KG1 (cell line): Measurements from ENCODE around the gene APC.

Experiments used
- DNase-seq: peaks from one replicate; lab custom pipeline; 2025; lab: John Stamatoyannopoulos, UW

The APC gene

DNA sequence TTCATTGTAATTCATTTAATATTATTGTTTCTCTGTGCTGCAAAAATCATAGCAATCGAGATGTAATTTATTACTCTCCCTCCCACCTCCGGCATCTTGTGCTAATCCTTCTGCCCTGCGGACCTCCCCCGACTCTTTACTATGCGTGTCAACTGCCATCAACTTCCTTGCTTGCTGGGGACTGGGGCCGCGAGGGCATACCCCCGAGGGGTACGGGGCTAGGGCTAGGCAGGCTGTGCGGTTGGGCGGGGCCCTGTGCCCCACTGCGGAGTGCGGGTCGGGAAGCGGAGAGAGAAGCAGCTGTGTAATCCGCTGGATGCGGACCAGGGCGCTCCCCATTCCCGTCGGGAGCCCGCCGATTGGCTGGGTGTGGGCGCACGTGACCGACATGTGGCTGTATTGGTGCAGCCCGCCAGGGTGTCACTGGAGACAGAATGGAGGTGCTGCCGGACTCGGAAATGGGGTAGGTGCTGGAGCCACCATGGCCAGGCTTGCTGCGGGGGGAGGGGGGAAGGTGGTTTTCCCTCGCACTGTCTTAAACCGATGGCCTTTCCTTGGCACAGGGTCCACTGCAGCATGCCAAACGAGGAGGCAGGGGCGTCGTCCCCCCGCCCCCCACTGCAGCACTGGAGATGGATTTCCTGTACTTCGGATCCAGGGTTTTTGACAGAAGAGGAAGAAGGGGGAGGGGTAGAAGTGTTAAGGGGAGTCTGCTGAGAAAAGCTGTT, at the start of gene APC:
Gene APC, plus strand, starts transcription at position 423 of the 728 bp plus-strand sequence. CDS start 17,006 bp downstream, outside the sequence.
- peak; percentile 20 for DNase-seq

DNA sequence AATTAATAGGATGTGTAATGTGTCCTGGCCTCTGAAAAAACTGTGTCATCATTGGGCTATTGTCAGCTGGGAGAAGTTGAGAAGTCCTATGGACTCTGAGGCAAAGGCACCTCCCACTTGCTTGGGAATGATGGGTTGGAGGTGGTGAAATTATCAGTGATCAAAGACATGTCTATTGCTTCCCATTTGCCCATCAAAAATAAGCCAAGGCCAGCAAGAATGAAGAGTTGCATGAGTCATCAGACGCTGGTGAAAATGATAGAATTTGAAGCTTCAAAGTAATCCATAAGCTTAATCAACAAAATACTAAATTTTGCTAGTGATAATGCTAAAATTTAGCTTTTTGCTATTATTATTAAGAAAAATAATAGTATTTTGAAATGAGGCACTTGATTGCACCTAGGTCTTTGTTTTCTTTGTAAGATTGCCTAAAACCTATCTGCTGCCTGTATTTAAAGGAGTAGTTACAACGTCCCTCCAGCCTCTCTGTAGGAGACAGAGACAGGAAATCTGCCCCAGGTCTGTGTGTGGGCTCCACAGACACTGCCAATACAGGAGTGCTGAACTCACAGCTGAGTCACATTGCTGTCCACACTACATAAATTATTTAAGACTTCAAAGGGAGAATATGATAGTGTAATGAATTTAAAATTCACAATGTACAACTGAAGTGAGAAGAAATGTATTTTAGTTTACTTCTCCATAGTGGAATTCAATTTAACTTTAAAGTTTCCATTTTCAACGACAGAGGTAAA, 48.4 kb upstream of the APC start:
- no peak for DNase-seq

DNA sequence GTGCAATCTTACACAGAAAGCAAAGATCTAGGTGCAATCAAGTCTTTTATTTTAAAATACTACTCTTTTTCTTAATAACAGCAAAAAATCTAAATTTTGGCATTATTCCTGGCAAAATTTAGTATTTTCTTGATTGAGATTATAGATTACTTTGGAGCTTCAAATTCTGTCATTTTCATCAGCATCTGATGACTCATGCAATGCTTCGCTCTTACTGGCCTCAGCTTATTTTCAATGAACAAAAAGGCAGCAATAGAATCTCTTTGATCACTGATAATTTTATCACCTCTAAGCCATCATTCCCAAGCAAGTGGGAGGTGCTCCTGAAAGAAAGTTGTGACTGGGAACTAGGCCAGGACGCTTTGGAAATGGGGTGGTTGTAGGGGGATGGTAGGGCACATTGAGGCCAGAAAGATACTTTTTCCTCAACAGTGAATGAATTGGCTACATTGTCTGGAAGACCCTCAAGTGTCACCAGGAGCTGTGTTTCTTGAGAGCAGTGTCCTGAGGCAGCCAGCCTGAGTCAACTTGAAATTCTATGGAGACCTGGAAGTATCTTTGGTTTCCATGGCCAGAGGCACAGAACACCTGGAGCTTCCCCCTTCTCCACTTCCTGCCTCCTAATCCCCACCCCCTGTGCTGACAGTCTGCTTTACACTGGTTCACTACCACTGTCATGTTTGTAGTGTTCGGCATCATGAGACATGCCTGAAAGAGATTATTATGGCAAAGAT, 46.9 kb upstream of the APC start:
- no peak for DNase-seq

DNA sequence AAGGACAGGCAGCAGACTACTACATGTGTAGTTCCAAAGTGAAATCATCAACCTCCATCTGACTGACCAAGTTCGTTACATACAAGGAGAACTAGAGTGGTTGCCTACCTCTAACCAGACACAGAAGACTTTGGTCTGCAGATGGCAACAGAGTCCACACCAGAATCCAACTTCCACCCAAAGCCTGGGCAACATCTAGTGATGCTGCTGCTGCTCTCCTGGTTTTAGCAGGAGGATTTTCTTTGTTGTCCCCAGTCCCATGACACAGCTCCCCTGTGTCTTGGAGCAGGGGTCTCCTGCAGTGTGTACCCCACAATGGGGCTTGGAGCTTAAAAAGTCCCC, 46.4 kb upstream of the APC start:
- DNase-seq = no peak

DNA sequence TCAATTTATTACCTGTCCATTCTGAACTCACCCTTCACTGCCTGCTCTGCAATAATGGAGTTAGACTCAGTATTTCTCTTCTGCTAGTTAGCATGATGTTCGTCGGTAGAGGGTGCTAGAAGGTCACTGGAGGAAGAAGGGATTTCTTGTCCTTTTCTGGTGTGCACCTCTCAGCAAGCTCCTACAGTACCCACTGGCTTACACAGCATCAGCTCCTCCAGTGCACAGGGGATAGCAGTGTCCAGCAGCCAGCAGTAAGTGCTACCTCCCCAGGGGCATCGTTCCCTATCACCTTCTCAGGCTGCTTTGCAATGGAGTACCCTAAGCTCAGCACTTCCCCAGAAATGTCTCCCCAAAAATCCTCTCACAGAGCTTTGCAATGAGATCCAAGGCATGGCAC, 45.9 kb upstream of the APC start:
- no peak for DNase-seq

DNA sequence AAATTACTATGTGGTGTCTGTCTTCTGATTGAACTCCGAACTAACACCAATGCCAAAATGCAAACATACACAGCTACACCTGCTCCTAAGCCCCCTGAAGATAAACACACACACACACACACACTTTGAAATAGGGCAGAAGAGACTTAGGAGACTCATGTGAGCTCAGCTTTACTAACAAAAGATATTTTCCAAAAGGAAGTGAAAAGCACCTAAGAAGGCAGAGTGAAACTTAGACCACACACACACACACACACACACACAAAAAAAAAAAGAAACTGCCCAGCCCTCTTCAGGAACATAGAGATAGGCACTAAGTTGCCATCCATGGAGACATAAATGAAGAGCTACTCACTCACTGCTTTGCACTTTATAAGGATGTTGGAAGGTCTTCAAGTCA, 45.2 kb upstream of the APC start:
- DNase-seq = no peak

DNA sequence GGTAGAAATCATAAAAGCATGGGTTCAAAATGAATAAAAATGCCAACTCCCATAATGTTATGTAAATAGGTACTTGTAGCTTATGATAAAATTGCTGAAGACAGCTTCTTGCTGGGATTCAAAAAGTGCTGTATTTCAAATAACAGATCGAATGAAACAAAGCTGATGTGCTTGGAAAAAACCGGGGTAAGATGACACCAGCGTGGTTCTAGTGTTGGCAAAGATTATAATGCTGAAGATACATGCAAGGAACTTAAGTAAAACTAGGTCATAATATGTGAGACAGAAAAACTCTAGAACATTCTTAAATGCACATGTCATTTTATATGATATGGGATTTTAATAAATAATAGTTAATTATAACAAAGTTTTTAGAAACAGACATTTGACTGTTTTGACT, 44.4 kb upstream of the APC start:
- DNase-seq = no peak

DNA sequence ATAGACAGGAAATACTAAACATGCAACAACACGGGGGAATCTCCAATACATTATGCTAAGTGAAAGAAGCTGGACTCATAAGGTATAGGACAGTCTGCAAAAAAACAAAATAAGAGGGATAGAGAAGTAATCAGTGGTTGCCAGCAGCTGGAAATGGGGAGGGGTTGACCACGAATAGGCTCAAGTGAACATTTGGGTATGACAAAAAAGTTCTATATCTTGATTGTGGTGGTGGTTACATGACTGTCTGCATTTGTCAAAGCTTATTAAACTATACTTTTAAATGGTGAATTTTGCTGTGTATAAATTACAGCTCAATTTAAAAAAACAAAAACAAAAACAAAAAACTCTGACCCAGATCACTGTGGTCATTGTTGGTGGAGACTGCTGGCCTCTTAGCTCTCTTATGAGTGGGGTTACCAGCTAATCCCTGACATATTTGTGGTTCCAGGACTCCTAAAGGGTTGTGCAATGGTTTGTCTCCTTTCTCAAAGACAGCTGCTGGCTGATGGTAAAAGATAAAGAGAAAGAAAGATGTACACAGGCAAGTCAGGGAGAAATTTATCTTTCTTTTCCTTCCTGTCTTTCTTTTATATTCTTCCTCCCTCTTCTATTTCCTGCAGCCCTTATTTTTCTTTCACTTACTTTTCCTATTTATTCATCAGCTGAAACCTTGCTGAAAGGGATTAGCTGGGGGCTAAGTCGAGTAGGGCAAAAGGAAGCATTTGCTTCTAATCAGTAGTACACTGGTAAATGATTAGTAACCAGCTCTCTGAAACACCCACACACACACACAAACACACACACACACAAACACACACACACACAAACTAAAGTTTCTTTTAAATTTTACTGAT, 42.6 kb upstream of the APC start:
- DNase-seq = no peak

DNA sequence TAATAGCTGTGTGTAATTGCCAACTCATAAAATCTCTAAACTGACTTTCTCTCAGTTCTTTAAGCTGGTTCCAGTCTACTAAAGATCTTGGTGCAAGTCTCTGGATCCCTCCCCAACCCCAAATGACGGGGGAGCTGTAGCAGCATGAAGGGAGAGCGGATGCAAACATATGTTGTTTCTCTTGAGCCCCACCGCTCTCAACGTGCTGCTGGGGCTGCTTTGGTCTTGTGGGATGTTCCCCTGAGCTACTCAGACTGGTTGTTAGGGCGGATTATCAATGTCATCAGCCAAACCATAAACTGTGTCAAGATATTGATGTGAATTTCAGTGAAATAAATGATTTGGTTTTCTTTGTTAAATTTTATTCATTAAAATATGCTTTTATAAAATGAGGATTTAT, 40.9 kb upstream of the APC start:
- DNase-seq = no peak

DNA sequence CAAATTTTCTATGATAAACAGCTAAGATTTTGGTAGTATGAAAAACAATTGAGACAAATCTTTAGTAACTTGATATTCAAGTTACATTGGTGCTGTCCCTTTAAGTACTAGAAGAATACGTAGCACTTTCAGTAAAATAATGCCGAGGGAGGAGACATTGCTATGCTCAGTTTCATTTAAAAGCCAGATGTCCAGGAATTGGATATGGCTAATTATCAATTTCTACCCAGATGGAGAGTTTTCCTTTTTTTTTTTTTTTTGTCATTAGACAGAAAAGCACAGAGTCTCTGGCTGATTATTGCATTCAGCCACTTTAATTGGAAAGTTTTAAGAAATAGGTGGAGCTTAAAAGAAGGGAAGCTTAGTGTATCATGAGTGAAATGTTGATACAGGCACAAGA, 40.4 kb upstream of the APC start:
- no peak for DNase-seq

DNA sequence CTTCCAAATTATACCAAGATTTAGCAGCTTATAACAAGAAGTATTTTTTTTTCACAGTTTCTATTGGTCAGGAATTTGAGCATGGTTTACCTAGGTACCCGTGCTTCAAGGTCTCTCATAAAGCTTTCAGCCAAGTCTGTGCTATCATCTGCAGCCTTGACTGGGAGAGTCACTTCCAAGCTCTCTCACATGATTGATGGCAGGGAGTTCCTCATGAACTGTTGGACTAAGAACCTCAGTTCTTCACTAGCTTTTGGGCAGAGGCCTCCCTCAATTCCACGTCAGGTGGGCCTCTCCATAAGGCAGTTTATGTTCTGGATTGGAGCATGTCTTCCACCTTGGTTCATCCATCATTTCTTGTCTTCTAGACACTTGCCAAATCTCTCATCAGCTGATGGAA, 39.9 kb upstream of the APC start:
- DNase-seq = no peak

DNA sequence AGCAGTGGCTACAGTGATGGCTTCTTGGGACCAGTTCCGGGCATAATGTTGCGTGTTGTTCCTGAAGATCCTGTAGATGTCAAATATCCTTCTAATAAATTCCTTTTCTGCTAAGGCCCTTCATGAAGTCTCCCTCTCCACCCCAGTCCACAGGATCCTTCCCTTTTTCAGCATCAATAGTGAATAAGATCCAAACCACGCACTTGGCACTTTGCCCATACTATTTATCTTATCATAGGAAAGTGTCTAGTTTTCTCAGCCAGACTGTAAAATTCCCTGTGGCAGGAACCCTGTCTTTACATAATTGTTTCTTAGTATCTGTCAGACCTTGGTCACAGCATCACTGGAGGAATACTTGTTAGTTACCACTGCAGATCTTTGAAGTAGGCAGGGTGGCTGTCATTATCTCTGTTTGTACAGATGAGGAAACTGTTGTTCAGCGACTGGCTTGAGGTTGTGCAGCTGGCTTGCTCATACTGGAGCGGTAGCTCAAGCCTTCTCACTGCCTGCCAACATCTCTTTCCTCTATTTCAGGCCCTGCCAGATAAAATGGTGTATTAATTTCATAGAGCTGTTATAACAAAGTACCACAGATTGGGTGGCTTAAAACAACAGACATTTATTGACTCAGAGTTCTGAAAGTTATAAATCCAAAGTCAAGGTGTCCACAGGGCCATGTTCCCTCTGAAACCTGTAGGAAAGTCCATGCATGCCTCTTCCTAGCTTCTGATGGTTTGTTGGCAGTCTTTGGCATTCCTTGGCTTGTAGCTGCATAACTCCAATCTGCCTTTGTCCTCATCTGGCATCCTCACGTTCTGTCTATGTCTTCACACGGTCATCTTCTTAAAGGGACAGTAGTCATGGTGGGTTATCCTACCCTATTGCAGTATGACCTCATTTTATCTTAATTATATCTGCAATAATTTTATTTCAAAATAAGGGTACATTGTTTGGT, 33.5 kb upstream of the APC start:
- no peak for DNase-seq

DNA sequence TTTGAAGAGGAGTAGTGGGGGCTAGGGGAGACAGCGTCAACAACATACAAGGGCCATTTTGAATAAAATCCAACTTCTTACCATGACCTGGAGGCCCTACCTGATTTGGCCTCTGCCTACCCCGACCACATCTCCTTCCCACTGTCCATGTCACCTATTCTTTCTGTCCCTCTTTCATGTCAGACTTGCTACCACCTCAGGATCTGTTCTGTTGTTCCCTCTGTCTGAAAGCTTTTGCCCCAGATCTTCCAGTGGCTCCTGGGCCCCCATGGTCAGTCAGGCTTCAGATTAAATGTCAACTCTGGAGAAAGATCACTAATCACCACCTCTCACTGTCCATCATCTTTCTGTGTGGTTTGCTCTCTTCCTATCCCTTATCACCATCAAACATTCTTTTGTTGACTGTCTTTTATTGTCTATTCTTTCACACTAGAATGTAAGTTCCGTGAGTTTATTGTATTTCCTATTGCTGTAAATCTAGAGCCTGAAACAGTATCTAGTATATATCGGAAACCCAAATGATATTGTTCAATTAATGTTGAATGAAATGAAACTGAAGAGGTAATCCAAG, 31.2 kb upstream of the APC start:
- DNase-seq = no peak

DNA sequence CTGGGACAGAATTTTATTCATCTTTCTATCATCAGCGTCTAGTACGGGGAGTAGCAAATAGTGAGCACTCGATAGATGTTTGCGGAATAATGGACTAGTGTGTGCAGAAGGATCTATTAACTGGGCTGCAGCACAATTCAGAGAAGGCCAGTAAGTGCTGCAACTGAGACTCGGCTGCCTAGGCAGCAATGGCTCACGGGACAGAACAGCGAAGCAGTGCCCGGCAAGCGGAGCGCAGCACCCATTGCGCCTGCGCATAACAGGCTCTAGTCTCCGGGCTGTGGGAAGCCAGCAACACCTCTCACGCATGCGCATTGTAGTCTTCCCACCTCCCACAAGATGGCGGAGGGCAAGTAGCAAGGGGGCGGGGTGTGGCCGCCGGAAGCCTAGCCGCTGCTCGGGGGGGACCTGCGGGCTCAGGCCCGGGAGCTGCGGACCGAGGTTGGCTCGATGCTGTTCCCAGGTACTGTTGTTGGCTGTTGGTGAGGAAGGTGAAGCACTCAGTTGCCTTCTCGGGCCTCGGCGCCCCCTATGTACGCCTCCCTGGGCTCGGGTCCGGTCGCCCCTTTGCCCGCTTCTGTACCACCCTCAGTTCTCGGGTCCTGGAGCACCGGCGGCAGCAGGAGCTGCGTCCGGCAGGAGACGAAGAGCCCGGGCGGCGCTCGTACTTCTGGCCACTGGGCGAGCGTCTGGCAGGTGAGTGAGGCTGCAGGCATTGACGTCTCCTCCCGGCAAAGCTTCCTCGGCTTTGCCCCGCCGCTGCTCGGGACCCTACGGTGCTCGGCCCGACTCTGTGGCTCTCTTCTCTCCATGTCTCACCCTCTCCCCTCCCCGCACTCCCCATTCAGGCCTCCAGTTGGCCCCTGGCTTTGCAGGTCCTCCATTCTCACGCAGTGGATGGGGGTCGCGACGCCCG, 30.2 kb upstream of the APC start:
- DNase-seq = peak; percentile 65

DNA sequence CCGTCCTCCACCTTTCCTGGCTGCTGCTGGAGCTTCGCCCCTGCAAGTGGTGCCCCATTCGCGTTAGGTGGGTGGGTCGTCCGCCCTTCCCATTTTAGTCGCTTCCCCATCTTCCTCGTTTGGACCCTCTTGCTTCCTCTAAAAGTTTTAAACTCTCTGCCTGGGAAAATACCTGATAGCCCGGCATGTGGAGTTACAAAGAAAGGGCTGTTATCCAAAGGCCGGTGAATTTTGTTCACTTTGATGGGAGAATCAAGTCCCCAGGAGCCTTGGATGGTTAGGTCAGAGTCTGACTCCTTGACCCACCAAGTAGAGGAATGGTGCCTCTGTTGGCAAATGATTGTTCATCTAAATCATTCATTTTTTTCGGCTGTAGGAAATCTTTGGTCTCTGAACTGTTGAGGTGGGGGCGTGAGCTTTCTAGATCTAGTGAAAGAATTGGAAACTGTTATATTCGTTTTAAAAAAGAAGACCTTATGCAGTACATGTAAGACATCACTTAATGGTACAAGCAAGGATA, 29.5 kb upstream of the APC start:
- no peak for DNase-seq

DNA sequence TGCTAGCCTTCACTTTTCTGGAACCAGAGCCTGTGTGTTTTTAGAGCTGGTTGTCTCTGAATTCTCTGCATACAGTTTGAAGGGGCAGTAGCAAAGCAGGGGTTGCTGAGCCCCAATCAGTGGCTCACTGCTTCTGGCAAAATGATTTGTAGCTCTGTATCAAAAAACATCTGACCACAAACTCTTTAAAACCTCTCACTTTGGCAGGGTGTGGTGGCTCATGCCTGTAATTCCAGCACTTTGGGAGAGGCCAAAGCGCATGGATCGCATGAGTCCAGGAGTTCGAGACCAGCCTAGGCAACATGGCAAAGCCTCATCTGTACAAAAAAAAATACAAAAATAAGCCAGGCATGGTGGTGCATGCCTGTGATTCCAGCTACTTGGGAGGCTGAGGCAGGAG, 28.3 kb upstream of the APC start:
- no peak for DNase-seq

DNA sequence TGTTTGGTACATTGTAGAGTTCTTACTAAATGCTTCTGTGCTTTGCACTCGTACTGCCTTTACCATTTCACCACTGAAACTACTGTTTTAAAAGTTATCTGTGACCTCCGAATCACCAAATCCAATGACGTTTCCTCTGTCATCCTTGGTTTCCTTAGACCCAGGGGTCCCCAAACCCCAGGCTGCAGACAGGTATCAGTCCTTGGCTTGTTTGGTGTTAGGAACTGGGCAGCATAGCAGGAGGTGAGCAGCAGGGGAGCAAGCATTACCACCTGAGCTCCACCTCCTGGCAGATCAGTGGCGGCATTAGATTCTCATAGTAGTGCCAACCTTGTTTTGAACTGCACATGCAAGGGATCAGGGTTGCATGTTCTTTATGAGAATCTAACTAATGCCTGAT, 26.8 kb upstream of the APC start:
- DNase-seq = no peak

DNA sequence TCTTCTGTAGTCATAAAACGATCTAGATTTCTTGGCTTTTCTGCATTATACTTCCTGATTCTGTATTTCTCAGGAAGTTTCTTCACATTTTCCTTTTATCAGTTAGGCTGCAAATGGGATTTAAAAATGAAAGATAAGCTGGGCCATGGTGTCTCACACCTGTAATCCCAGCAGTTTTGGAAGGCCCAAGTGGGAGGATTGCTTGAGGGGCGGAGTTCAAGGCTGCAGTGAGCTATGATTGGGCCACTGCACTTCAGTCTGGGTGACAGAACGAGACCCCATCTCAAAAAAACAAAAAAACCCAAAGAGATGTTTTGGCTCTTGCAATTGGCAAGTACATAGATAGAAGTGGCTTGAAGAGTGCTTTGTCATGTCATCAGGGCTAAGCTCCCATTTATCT, 26.2 kb upstream of the APC start:
- DNase-seq = no peak

DNA sequence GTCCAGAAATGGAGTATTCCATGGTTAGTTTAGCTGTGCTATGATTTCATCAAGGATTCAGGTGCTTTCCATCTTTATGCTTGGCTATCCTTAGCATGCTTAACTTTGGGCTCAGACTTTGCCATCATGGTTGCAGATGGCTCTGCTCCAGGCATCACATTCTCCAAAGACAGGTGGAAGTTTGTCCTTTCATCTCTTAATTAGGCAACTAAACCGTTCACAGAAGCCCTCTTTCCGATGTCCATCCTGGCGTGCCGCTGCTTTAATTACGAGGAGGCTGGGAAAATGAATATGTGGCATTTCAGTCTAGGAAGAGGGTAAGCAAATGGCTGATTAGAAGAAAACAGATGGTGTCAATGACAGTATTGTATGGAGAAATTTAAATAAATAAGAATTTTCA, 24.5 kb upstream of the APC start:
- no peak for DNase-seq
